ENCODE data around the gene ACOD1.
"Not testable (repeated sequence)": the region's sequence is repeated elsewhere in the genome, so short reads cannot be mapped to it uniquely, and the experiment has no call there.

ACOD1 gene

DNA sequence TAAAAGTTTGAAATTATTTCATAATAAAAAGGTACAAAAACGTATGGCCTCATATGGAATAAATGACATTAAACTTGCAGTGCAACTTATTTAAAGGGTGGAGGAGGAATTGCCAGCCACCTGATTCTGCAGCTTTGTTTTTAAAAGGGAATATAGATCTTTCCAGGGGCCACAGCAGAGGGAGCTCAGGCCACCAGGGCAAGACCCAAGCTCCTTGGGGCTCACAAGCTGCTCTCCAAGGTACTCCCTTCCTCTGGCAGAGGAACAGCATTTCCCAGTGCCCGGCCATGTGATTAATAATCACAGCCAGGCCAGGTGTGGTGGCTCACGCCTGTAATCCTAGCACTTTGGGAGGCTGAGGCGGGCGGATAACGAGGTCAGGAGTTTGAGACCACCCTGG lies 6.2 kb downstream of the ACOD1 start:
- no peak for DNase-seq

DNA sequence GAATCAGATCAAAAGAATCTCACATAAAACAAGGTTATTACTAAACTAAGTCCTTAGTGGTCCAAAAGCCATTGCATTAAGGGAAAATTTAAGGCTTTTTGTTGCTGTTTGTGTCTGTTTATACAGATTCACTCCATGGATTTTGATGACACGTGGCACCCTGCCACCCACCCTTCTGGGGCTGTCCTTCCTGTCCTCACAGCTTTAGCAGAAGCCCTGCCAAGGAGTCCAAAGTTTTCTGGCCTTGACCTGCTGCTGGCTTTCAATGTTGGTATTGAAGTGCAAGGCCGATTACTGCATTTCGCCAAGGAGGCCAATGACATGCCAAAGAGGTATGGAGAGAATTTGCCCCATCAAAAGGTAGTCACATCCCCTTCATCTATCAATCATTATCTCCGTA lies 6.9 kb downstream of the ACOD1 start:
- no peak for DNase-seq

DNA sequence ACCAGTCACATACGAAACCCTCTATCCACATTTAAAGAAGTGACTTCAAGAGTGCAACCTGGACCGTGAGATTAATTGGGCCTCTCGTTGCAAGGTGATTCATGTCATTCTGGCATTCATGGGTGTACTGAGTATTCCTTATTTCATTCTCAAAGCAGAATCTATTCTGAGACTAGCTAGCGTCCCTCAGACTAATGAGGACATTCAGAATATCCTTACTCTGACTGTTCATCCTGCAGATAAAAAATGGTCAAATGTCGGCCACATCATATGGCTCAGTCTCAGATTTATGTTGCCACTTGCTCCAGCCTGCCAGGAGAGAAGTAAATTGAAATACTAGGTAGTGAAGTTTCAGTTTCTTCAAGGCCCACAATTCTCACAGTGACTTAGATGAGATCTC lies 7.3 kb downstream of the ACOD1 start:
- DNase-seq = no peak

- no peak for DNase-seq
These were observed 10.6 kb downstream of the ACOD1 start for GRCh38 chr13:76958841-76959432.

GRCh38 chr13:76959734-76960133 lies 11.4 kb downstream of the ACOD1 start:
- DNase-seq = not testable (repeated sequence)

- DNase-seq = no peak
These were observed 17.6 kb downstream of the ACOD1 start for GRCh38 chr13:76965759-76966421.

DNA sequence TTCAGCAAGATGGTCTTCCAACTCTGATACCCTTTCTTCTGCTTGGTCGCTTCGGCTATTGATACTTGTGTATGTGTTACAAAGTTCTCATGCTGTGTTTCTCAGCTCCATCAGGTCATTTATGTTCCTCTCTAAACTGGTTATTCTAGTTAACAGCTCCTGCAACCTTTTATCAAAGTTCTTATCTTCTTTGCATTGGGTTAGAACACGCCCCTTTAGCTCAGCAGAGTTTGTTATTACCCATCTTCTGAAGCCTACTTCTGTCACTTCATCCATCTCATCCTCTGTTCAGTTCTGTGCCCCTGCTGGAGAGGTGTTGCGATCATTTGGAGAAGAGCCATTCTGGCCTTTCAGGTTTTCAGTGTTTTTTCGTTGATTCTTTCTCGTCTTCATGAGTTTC lies 18.7 kb downstream of the ACOD1 start:
- no peak for DNase-seq

GRCh38 chr13:76968041-76968440 lies 19.7 kb downstream of the ACOD1 start:
- no peak for DNase-seq

- no peak for DNase-seq
These were observed 21.4 kb downstream of the ACOD1 start for GRCh38 chr13:76969488-76970365.

GRCh38 chr13:76971215-76971614 lies 22.9 kb downstream of the ACOD1 start:
- DNase-seq = no peak

GRCh38 chr13:76971851-76972829 lies 23.8 kb downstream of the ACOD1 start:
- DNase-seq = no peak

DNA sequence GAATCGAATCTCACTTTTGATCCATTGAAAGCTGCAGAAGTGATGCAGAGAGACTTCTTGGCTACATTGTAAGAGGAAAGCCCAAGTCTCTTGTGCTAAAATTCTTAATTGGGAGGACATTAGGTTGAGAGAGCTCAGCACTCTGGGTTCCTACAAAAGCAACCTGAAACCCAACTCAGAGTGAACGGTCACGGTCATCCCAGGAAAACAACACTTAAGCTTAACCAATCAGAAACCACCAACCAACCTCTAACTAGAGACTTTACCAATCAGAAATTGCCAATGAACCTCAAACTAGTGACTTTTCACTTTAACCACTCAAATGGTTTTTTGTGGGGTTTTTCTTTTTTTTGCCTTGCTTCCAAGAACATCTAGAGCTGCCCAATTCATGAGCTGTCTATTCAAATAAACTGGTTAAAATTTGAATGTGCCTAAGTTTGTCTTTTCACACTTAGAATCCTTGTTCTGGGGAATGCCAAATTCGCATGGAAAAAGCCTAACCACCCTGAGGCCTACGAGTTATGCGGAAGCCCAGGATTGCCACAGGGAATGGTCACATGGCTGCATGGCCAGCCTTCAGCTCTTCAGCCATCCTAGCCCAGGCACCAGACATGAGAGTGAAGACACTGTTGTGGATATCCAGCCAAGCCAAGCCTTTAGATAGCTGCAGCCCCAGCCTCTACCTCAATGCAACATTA lies 25.8 kb downstream of the ACOD1 start:
- DNase-seq = no peak

DNA sequence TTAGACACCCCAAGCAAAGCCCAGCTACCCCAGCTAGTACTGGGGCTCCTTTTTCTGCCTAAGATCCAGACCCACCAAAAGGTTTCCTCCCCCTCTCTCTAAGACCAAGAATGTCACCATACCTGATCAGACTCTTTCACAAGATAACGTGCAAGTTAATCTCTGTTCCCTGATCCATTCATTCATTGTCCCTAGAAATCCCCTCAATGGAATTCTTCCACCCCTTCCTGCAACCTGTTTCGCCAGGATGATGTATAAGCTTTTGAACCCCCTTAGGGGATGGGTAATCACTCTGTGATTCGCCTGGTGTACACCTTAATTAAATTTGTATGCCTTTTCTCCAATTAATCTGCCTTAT lies 26.3 kb downstream of the ACOD1 start:
- no peak for DNase-seq

DNA sequence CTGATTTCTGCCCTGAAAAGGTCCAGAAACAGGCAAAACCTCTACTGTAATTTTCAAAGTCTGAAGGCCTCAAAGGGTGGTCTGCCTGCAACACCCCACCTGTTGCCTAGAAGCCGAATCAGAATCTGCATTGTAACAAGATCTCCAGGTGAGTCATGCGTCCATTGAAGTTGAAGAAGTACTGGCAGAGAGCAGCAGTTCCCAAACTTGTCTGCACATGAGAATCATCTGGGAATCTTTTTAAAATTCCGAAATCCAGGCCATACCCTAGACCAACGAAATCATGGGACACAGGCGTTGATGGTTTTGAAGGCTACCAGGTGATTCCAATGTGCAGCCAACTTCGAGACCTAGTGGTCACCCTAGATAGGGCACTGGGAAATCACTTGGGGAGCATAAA lies 27.6 kb downstream of the ACOD1 start:
- DNase-seq = no peak

DNA sequence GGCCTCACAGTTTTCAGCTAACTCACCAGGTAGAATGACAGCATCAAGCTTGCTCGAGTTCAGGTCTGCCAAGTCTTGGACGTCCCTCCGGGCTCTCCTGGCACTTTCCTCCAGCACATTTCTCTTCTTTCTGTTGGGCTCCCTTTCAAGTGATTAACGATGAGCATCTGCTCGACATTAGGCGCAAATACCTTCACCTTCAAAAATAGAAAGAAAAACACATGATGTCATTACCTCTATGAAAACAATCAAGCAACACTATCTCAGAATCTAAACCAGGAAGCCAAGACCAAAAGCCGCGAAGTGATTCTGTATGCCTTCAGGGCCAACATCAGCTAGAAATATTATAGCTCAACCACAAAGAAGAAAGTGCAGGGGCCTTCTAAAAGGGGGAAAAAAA lies 28.2 kb downstream of the ACOD1 start:
- DNase-seq = no peak

DNA sequence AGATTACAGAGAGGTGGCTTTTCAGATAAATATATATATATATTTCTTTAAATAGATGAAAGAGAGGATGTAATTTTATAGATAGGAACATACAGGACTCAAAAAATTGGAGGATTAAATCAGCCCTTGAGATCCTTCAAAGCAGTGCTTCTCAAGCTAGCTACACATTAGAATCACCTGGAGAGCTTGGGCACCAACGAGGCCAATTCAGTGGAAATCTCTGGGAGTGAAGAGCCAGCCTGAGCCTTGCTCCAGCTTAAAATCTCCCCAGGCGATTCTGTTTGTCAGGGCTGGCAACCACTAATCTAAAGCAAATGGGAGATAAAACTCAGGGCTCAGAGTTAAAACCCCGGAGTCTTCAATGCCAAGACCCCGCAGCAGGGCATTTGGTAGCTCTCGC lies 28.6 kb downstream of the ACOD1 start:
- DNase-seq = no peak

DNA sequence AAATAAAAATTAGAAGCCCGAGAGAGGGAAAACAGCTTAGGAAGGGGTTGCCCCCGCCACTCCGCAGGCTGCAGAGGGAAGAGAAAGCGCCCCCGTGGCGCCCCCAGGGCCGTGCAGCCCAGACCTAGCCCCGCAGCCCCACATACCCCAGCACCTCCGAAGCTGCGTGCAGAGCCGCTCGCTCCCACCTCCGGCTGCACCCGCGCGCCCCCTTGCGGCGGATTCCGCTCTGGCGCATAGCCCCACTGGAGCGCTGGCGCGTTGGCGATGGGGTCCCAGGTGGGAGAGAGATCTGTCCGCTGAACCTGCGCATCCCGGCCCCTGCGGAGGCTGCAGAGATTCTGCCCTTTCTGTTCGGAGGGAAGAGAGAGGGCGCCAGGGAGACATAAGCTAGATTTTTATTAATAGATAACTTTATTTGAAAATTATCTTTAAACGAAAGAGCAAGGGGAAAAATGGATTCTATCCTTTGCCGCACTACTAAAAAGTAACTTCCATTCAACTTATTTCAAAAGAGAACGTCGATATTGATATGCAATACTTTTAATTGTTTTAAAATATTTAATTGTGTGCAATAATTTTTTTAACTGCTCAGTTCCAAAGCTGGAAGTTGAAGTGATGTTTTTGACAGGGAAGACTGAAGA lies 31.9 kb downstream of the ACOD1 start:
- peak; percentile 88 for DNase-seq

DNA sequence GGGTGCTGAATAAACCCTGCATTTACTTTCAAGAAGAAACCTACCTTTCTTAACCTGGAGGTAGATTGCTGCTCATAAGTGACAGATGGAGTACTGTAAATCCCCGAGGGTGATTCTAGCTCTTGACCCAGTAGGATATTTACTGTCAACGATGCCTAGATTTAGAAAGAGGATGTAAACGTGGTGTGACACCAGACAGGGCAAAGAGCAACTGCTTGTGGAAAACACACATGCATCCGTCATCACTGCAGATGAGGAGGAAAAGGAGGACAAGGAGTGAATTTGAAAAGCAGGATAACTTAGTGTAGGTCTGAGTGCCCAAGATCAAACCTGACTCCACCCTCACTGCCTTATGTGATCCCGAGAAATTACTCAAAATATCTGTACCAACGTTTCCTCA lies 33.8 kb downstream of the ACOD1 start:
- DNase-seq = no peak

DNA sequence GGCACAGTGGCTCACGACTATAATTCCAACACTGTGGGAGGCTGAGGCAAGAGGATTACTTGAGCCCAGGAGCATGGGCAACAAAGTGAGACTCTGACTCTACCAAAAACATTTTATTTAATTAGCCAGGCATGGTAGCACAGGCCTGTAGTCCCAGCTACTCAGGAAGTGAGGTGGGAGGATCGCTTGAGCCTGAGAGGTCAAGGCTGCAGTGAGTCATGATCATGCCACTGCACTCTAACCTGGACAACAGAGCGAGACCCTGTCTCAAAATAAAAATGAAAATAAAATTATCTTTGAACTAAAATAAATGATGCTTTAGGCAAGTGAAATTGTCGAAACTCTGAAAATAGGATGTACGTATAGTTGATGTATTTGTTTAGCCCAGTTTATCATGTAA lies 35.4 kb downstream of the ACOD1 start:
- DNase-seq = no peak

DNA sequence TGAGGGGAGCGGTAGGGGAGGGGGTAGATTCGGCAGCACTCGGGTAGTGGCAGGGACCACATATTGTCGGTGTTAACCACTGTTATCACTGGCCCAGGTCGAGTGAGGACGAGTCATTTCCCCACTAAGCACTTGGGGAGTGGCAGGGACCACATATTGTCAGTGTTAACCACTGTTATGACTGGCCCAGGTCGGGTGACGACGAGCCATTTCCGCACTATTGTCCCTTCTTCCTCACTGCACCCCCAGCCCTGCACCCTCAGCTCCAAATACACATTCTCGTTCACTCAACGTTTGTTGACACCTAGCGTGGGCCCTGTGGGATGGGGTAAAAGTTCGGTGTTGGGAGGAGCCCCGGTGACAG lies 43.1 kb downstream of the ACOD1 start:
- DNase-seq = peak; percentile 91

DNA sequence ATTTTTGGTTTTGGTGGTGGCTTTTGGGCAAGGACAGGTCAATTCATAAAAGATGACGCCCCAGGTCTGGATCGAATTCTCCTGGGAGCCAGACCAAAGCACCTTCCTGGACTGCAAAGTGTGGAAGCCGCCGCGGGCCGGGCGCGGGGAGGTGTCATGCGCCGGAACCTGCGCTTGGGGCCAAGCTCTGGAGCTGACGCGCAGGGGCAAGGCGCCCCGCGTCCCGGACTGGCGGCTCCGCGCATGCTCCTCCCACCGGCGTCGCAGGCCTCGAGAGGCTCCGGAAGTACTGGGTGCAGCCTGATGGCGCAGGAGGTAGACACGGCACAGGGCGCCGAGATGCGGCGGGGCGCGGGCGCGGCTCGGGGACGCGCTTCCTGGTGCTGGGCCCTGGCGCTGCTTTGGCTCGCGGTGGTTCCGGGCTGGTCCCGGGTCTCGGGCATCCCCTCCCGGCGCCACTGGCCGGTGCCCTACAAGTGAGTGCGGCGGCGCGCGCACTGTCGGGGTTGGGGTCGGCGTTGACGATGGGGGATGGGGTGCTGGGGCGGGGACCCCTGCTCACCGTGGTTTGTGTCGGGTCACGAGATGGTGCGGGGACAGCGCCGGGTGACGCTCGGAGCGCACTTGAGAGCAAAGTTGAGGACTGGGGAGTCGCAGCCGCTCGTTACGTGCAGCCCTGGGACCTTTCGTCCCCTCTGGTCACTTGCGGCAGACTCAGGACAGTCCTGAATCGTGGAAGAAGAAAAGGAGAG lies 43.7 kb downstream of the ACOD1 start, which contains the start of gene CLN5:
TSS of gene CLN5 (plus strand) at position 286 of the 752 bp plus-strand sequence. CDS start at position 304, 18 bp downstream.
- DNase-seq = peak; percentile 96

Data from activated CD4-positive, alpha-beta T cell treated with anti-CD3 and anti-CD28 coated beads, Interleukin-2, Interleukin-6, amounts not matched to agents 100 ng/mL and 50 ng/mL, durations not matched to agents 16 hours and 8 hours (primary cell).